Fibroblast of lung (primary cell): ENCODE results near the gene SLC4A2. TPM values are rescaled to one million over a fixed set of nuclear protein-coding genes. Genes with fewer than 3 reads are reported as not detected.

ENCODE experiments used
- DNase-seq, 2 donors: peaks; one replicate each; pipeline versions ENCODE4 v3.0.0 to v3.0.0-alpha.2; 2010; ENCODE audit warnings: low read depth in 2 of 2
- H2AFZ ChIP-seq: 2 replicates; pipeline ENCODE4 v1.5.1; 2012; ENCODE audit warnings: low read length, control low read depth, inconsistent platforms
- H3K27ac ChIP-seq: 2 replicates; pipeline ENCODE4 v1.5.1; 2011; ENCODE audit warnings: low read length, control low read depth; ENCODE audit not compliant: insufficient read depth
- H3K27me3 ChIP-seq: 2 replicates; pipeline ENCODE4 v1.5.1; 2011; ENCODE audit warnings: mild to moderate bottlenecking, low read length; ENCODE audit not compliant: control insufficient read depth, insufficient read depth
- H3K36me3 ChIP-seq: 2 replicates; pipeline ENCODE4 v1.5.1; 2011; ENCODE audit warnings: low read length; ENCODE audit not compliant: control insufficient read depth, insufficient read depth
- H3K4me1 ChIP-seq: 2 replicates; pipeline ENCODE4 v1.5.1; 2011; ENCODE audit warnings: low read length; ENCODE audit not compliant: control insufficient read depth, insufficient read depth; ENCODE audit errors: extremely low read depth
- H3K4me2 ChIP-seq: 2 replicates; pipeline ENCODE4 v1.5.1; 2011; ENCODE audit warnings: low read length, control low read depth; ENCODE audit not compliant: insufficient read depth; ENCODE audit errors: extremely low read depth
- H3K4me3 ChIP-seq, 4 experiments: fragments of 200-600 bp in 1 of 4; sonication (generic) in 1 of 4; replicated peaks in 1 of 4; 2 replicates each; pipeline ENCODE4 v1.5.1; 2011 to 2016; ENCODE audit warnings: low read length in 4 of 4, low read depth in 3 of 4, mild to moderate bottlenecking in 3 of 4, control low read depth in 2 of 4, inconsistent platforms in 1 of 4, mixed read lengths in 1 of 4; ENCODE audit not compliant: insufficient read depth in 1 of 4; ENCODE audit errors: control extremely low read depth in 1 of 4
- H3K79me2 ChIP-seq: 2 replicates; pipeline ENCODE4 v1.5.1; 2012; ENCODE audit warnings: mild to moderate bottlenecking, low read length, inconsistent platforms; ENCODE audit not compliant: control insufficient read depth, insufficient read depth
- H3K9ac ChIP-seq: 2 replicates; pipeline ENCODE4 v1.5.1; 2011; ENCODE audit warnings: mild to moderate bottlenecking, low read length, control low read depth; ENCODE audit not compliant: insufficient read depth
- H3K9me3 ChIP-seq: 2 replicates; pipeline ENCODE4 v1.5.1; 2012; ENCODE audit warnings: low read depth, low read length; ENCODE audit not compliant: control insufficient read depth, insufficient read depth
- H4K20me1 ChIP-seq: 2 replicates; pipeline ENCODE4 v1.5.1; 2011; ENCODE audit warnings: low read length; ENCODE audit not compliant: control insufficient read depth, insufficient read depth; ENCODE audit errors: extremely low read depth
- CTCF ChIP-seq, 2 donors: IDR thresholded peaks in 1 of 2; conservative IDR thresholded peaks in 1 of 2; 1 replicate in 1 of 2; 2 replicates in 1 of 2; pipeline ENCODE4 v1.5.1; 2011 to 2012; ENCODE audit warnings: low read length in 2 of 2, control low read depth in 1 of 2, inconsistent platforms in 1 of 2, low read depth in 1 of 2, mild to moderate bottlenecking in 1 of 2
- EZH2 ChIP-seq: IDR thresholded peaks from 2 replicates; pipeline ENCODE4 v1.5.1; 2012; ENCODE audit warnings: low read length, control low read depth, mild to moderate bottlenecking; ENCODE audit errors: missing control alignments
- polyA plus RNA-seq, 2 donors: library from polyadenylated mRNA; depleted of rRNA in 1 of 2; stranded (reverse) in 1 of 2; unstranded in 1 of 2; fragments of >200 nt; gene quantifications; 2 replicates each; pipeline ENCODE4 v1.2.1, GENCODE V29; 2011 to 2012; ENCODE audit warnings: missing spikeins in 1 of 2
- total RNA-seq: library from RNA; depleted of rRNA; stranded (reverse); fragments of >200 nt; gene quantifications from 2 replicates; pipeline ENCODE4 v1.2.1, GENCODE V29; 2014

Gene SLC4A2
- total and polyA plus RNA-seq, 2 donors (not counting 1 experiment from before 2014, with no cell fraction given) = 30.5 to 61.8 TPM

- no peak for TF ChIP-seq EZH2
- TF ChIP-seq CTCF (conservative IDR thresholded peaks at IDR 0.05 in 1 of 2, IDR thresholded peaks at IDR 0.05 in 1 of 2; ENCODE audit: low read depth in 1 of 2, low read length in 2 of 2) = no peak
- Histone ChIP-seq H3K79me2 (peaks cover 18% of the 10 kb centered on the region), H3K4me2 (no peak overlapping the region), H2AFZ (no peak overlapping the region), H3K4me1 (peaks cover 14% of the 10 kb centered on the region), H3K9ac (no peak overlapping the region), H3K9me3 (no peaks in the 10 kb centered on the region), H3K27me3 (no peaks in the 10 kb centered on the region), H3K4me3 (no peak overlapping the region), H3K27ac (no peak overlapping the region), H3K36me3 (peaks cover 19% of the 10 kb centered on the region), H4K20me1 (no peaks in the 10 kb centered on the region)
- DNase-seq = no peak
These were observed 57.4 kb downstream of the SLC4A2 start for GRCh38 chr7:151116603-151117440.

GRCh38 chr7:151117565-151117964 lies 58.2 kb downstream of the SLC4A2 start:
- Histone ChIP-seq H4K20me1 (no peaks in the 10 kb centered on the region), H3K36me3 (peaks cover 19% of the 10 kb centered on the region), H3K4me3 (no peak overlapping the region), H3K4me1 (peaks cover 14% of the 10 kb centered on the region), H3K27me3 (no peaks in the 10 kb centered on the region), H3K9me3 (no peaks in the 10 kb centered on the region), H3K79me2 (peaks cover 13% of the 10 kb centered on the region), H2AFZ (no peak overlapping the region), H3K9ac (no peak overlapping the region), H3K4me2 (no peak overlapping the region), H3K27ac (no peak overlapping the region)
- TF ChIP-seq CTCF (conservative IDR thresholded peaks at IDR 0.05 in 1 of 2, IDR thresholded peaks at IDR 0.05 in 1 of 2; ENCODE audit: low read depth in 1 of 2, low read length in 2 of 2) (no peak), EZH2 (no peak)
- no peak for DNase-seq

- H2AFZ ChIP-seq = no peak overlapping the region
- peaks cover 9% of the 10 kb centered on the region for H3K79me2 ChIP-seq
These were observed 59.0 kb downstream of the SLC4A2 start for GRCh38 chr7:151118108-151119054.

More at GRCh38 chr7:151118108-151119054, 59.0 kb downstream of the SLC4A2 start:
- TF ChIP-seq EZH2 (no peak), CTCF (conservative IDR thresholded peaks at IDR 0.05 in 1 of 2, IDR thresholded peaks at IDR 0.05 in 1 of 2; ENCODE audit: low read depth in 1 of 2, low read length in 2 of 2) (no peak)
- H3K4me2 ChIP-seq = no peak overlapping the region
- H3K4me1 ChIP-seq = peaks cover 9% of the 10 kb centered on the region
- H3K27me3 ChIP-seq = no peaks in the 10 kb centered on the region
- peaks cover 22% of the 10 kb centered on the region for H3K36me3 ChIP-seq
- no peaks in the 10 kb centered on the region for H4K20me1 ChIP-seq
- no peak overlapping the region for H3K9ac ChIP-seq
- H3K9me3 ChIP-seq = no peaks in the 10 kb centered on the region
- H3K4me3 ChIP-seq = no peak overlapping the region
- no peak for DNase-seq
- no peak overlapping the region for H3K27ac ChIP-seq
